GM23338 (cell line): ENCODE results near the gene TFAP2B. TPM values are rescaled to one million over a fixed set of nuclear protein-coding genes. Genes with fewer than 3 reads are reported as not detected.

Experiments used
- ATAC-seq: fragments of 200-7000 bp; cut with Tn5 transposase; 3 replicates; pipeline ENCODE4 v1.9.1; 2020
- DNase-seq: peaks from one replicate; pipeline ENCODE4 v3.0.0-alpha.2; 2015; ENCODE audit warnings: low spot score
- H2AFZ ChIP-seq: fragments of 200-600 bp; sonication (generic); 2 replicates; pipeline ENCODE4 v1.8.0; 2016; ENCODE audit warnings: antibody characterized with exemption, mild to moderate bottlenecking, moderate library complexity
- H3F3A ChIP-seq: fragments of 200-600 bp; sonication (generic); replicated peaks from 2 replicates; pipeline ENCODE4 v1.8.0; 2017; ENCODE audit warnings: antibody characterized with exemption, mixed run types, low read depth
- H3K27ac ChIP-seq: fragments of 200-600 bp; sonication (generic); 2 replicates; pipeline ENCODE4 v1.6.1; 2016; ENCODE audit warnings: low read depth
- H3K27me3 ChIP-seq: fragments of 200-600 bp; sonication (generic); 2 replicates; pipeline ENCODE4 v1.8.0; 2016; ENCODE audit warnings: mild to moderate bottlenecking, mixed run types, moderate library complexity; ENCODE audit not compliant: insufficient read depth
- H3K36me3 ChIP-seq: fragments of 200-600 bp; sonication (generic); 2 replicates; pipeline ENCODE4 v1.8.0; 2016; ENCODE audit warnings: mild to moderate bottlenecking; ENCODE audit not compliant: insufficient read depth
- H3K4me1 ChIP-seq: fragments of 200-600 bp; sonication (generic); 2 replicates; pipeline ENCODE4 v1.8.0; 2016; ENCODE audit warnings: mild to moderate bottlenecking, moderate library complexity; ENCODE audit not compliant: insufficient read depth
- H3K4me2 ChIP-seq: fragments of 200-600 bp; sonication (generic); 2 replicates; pipeline ENCODE4 v1.7.1; 2017; ENCODE audit warnings: mixed run types
- H3K4me3 ChIP-seq: fragments of 200-600 bp; sonication (generic); 2 replicates; pipeline ENCODE4 v1.6.1; 2016; ENCODE audit warnings: mixed run types
- H3K79me2 ChIP-seq: fragments of 200-600 bp; sonication (generic); replicated peaks from 2 replicates; pipeline ENCODE4 v1.8.0; 2017; ENCODE audit warnings: mild to moderate bottlenecking; ENCODE audit not compliant: insufficient read depth
- H3K9me2 ChIP-seq: fragments of 200-600 bp; sonication (generic); 2 replicates; pipeline ENCODE4 v1.8.0; 2017; ENCODE audit not compliant: insufficient read depth
- H4K20me1 ChIP-seq: fragments of 200-600 bp; sonication (generic); replicated peaks from 2 replicates; pipeline ENCODE4 v1.8.0; 2017; ENCODE audit warnings: mild to moderate bottlenecking; ENCODE audit not compliant: insufficient read depth
- H3K27ac Mint-ChIP-seq: 2 replicates; pipeline ENCODE4 v1.8.0; 2020; ENCODE audit warnings: inconsistent platforms, mild to moderate bottlenecking, moderate library complexity, mixed read lengths
- H3K27me3 Mint-ChIP-seq: 3 replicates; pipeline ENCODE4 v1.8.0; 2022; ENCODE audit warnings: low read depth, mild to moderate bottlenecking, moderate library complexity, mixed read lengths, inconsistent platforms; ENCODE audit not compliant: insufficient read depth, poor library complexity
- H3K36me3 Mint-ChIP-seq: 3 replicates; pipeline ENCODE4 v1.8.0; 2021; ENCODE audit warnings: low read depth, mild to moderate bottlenecking, inconsistent platforms, moderate library complexity, mixed read lengths
- H3K4me1 Mint-ChIP-seq: 3 replicates; pipeline ENCODE4 v1.8.0; 2020; ENCODE audit warnings: mild to moderate bottlenecking, inconsistent platforms, mixed read lengths
- H3K4me3 Mint-ChIP-seq: 3 replicates; pipeline ENCODE4 v1.8.0; 2021; ENCODE audit warnings: moderate library complexity, mild to moderate bottlenecking, inconsistent platforms, mixed read lengths
- H3K9me3 Mint-ChIP-seq: 3 replicates; pipeline ENCODE4 v1.8.0; 2020; ENCODE audit warnings: moderate library complexity, mild to moderate bottlenecking, inconsistent platforms, mixed read lengths
- CREB1 ChIP-seq: fragments of 250-450 bp; sonication (Bioruptor Pico); IDR thresholded peaks from 2 replicates; pipeline ENCODE4 v1.5.0; 2020; ENCODE audit warnings: low read depth, mild to moderate bottlenecking, moderate library complexity
- EZH2 ChIP-seq: fragments of 200-600 bp; sonication (generic); IDR thresholded peaks from one replicate; pipeline ENCODE4 v1.8.0; 2017; ENCODE audit warnings: antibody characterized with exemption, mild to moderate bottlenecking, low read depth; ENCODE audit not compliant: unreplicated experiment
- EZH2phosphoT487 ChIP-seq: fragments of 200-600 bp; sonication (generic); IDR thresholded peaks from one replicate; pipeline ENCODE4 v1.8.1; 2018; ENCODE audit warnings: antibody characterized with exemption; ENCODE audit not compliant: unreplicated experiment
- JUNB ChIP-seq: IDR thresholded peaks from one replicate; pipeline ENCODE4 v1.6.1; 2016; ENCODE audit warnings: antibody characterized with exemption; ENCODE audit not compliant: unreplicated experiment
- NANOG ChIP-seq: IDR thresholded peaks from 2 replicates; pipeline ENCODE4 v1.6.1; 2016; ENCODE audit warnings: antibody characterized with exemption, borderline replicate concordance
- POLR2AphosphoS5 ChIP-seq: IDR thresholded peaks from 2 replicates; pipeline ENCODE4 v1.6.1; 2016; ENCODE audit warnings: antibody characterized with exemption, low read depth
- REST ChIP-seq: IDR thresholded peaks from one replicate; pipeline ENCODE4 v1.6.1; 2018; ENCODE audit warnings: antibody characterized with exemption; ENCODE audit not compliant: unreplicated experiment
- STAT1 ChIP-seq: IDR thresholded peaks from one replicate; pipeline ENCODE4 v1.6.1; 2016; ENCODE audit warnings: antibody characterized with exemption; ENCODE audit not compliant: unreplicated experiment
- ZNF114 ChIP-seq: fragments of 250-450 bp; sonication (Bioruptor Pico); IDR thresholded peaks from 2 replicates; pipeline ENCODE4 v1.5.0; 2020; ENCODE audit warnings: mild to moderate bottlenecking, moderate library complexity
- ZNF331 ChIP-seq: fragments of 250-450 bp; sonication (Bioruptor Pico); IDR thresholded peaks from 2 replicates; pipeline ENCODE4 v1.5.0; 2020; ENCODE audit warnings: low read depth, mild to moderate bottlenecking, moderate library complexity
- polyA plus RNA-seq: library from polyadenylated mRNA; unstranded; fragments of >200 nt; fragmentation: Nextera tagmentation; extraction: Ambion mirVana; gene quantifications from 2 replicates; pipeline ENCODE4 v1.2.1, GENCODE V29; 2016
- total RNA-seq: library from RNA; depleted of rRNA; stranded (reverse); fragments of >200 nt; shearing (Covaris generic); gene quantifications from 2 replicates; pipeline ENCODE4 v1.2.3, GENCODE V29; 2014
- TF ChIP-seq, protein P1 (sequence below), 2 experiments: fragments of 200-600 bp in 1 of 2; sonication (generic) in 1 of 2; conservative IDR thresholded peaks; 2 replicates each; pipeline versions ENCODE4 v1.5.1 to v1.6.1; 2016 to 2017; ENCODE audit warnings: antibody characterized with exemption in 2 of 2, low read depth in 2 of 2, mild to moderate bottlenecking in 2 of 2, moderate library complexity in 1 of 2
- TF ChIP-seq, protein P2 (sequence below): fragments of 250-450 bp; sonication (Bioruptor Pico); IDR thresholded peaks from 2 replicates; pipeline ENCODE4 v1.5.0; 2020; ENCODE audit warnings: mild to moderate bottlenecking, moderate library complexity
- TF ChIP-seq, protein P3 (sequence below): IDR thresholded peaks from 2 replicates; pipeline ENCODE4 v1.6.1; 2016; ENCODE audit warnings: antibody characterized with exemption

The TFAP2B gene
- total and polyA plus RNA-seq, 2 experiments from 2014 or later, result not detected

- ATAC-seq (peak; percentile 57), DNase-seq (peak; percentile 97)
- Histone ChIP-seq H3K36me3 (no peaks in the 10 kb centered on the region), H3K79me2 (no peaks in the 10 kb centered on the region), H2AFZ (no peak overlapping the region), H3K9me2 (no peaks in the 10 kb centered on the region), H3K27ac (no peak overlapping the region), H3K4me2 (peak overlapping the region; percentile 87), H3K27me3 (peaks cover 100% of the 10 kb centered on the region), H3F3A (peaks cover 27% of the 10 kb centered on the region), H3K4me3 (peak overlapping the region; percentile 62), H3K4me1 (peaks cover 89% of the 10 kb centered on the region), H4K20me1 (peaks cover 29% of the 10 kb centered on the region)
- Mint-ChIP-seq H3K4me1 (peaks cover 62% of the 10 kb centered on the region), H3K9me3 (no peaks in the 10 kb centered on the region; the same call in 1 of the 3 replicates), H3K27ac (no peak overlapping the region), H3K4me3 (peak overlapping the region; percentile 65), H3K27me3 (peaks cover 98% of the 10 kb centered on the region), H3K36me3 (no peaks in the 10 kb centered on the region)
- no peak for TF ChIP-seq ZNF331
- no peak for TF ChIP-seq EZH2phosphoT487
- TF ChIP-seq, protein P1, sequence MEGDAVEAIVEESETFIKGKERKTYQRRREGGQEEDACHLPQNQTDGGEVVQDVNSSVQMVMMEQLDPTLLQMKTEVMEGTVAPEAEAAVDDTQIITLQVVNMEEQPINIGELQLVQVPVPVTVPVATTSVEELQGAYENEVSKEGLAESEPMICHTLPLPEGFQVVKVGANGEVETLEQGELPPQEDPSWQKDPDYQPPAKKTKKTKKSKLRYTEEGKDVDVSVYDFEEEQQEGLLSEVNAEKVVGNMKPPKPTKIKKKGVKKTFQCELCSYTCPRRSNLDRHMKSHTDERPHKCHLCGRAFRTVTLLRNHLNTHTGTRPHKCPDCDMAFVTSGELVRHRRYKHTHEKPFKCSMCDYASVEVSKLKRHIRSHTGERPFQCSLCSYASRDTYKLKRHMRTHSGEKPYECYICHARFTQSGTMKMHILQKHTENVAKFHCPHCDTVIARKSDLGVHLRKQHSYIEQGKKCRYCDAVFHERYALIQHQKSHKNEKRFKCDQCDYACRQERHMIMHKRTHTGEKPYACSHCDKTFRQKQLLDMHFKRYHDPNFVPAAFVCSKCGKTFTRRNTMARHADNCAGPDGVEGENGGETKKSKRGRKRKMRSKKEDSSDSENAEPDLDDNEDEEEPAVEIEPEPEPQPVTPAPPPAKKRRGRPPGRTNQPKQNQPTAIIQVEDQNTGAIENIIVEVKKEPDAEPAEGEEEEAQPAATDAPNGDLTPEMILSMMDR (conservative IDR thresholded peaks at IDR 0.05; ENCODE audit: low read depth in 2 of 2), result no peak
- no peak for TF ChIP-seq REST
- TF ChIP-seq, protein P2, sequence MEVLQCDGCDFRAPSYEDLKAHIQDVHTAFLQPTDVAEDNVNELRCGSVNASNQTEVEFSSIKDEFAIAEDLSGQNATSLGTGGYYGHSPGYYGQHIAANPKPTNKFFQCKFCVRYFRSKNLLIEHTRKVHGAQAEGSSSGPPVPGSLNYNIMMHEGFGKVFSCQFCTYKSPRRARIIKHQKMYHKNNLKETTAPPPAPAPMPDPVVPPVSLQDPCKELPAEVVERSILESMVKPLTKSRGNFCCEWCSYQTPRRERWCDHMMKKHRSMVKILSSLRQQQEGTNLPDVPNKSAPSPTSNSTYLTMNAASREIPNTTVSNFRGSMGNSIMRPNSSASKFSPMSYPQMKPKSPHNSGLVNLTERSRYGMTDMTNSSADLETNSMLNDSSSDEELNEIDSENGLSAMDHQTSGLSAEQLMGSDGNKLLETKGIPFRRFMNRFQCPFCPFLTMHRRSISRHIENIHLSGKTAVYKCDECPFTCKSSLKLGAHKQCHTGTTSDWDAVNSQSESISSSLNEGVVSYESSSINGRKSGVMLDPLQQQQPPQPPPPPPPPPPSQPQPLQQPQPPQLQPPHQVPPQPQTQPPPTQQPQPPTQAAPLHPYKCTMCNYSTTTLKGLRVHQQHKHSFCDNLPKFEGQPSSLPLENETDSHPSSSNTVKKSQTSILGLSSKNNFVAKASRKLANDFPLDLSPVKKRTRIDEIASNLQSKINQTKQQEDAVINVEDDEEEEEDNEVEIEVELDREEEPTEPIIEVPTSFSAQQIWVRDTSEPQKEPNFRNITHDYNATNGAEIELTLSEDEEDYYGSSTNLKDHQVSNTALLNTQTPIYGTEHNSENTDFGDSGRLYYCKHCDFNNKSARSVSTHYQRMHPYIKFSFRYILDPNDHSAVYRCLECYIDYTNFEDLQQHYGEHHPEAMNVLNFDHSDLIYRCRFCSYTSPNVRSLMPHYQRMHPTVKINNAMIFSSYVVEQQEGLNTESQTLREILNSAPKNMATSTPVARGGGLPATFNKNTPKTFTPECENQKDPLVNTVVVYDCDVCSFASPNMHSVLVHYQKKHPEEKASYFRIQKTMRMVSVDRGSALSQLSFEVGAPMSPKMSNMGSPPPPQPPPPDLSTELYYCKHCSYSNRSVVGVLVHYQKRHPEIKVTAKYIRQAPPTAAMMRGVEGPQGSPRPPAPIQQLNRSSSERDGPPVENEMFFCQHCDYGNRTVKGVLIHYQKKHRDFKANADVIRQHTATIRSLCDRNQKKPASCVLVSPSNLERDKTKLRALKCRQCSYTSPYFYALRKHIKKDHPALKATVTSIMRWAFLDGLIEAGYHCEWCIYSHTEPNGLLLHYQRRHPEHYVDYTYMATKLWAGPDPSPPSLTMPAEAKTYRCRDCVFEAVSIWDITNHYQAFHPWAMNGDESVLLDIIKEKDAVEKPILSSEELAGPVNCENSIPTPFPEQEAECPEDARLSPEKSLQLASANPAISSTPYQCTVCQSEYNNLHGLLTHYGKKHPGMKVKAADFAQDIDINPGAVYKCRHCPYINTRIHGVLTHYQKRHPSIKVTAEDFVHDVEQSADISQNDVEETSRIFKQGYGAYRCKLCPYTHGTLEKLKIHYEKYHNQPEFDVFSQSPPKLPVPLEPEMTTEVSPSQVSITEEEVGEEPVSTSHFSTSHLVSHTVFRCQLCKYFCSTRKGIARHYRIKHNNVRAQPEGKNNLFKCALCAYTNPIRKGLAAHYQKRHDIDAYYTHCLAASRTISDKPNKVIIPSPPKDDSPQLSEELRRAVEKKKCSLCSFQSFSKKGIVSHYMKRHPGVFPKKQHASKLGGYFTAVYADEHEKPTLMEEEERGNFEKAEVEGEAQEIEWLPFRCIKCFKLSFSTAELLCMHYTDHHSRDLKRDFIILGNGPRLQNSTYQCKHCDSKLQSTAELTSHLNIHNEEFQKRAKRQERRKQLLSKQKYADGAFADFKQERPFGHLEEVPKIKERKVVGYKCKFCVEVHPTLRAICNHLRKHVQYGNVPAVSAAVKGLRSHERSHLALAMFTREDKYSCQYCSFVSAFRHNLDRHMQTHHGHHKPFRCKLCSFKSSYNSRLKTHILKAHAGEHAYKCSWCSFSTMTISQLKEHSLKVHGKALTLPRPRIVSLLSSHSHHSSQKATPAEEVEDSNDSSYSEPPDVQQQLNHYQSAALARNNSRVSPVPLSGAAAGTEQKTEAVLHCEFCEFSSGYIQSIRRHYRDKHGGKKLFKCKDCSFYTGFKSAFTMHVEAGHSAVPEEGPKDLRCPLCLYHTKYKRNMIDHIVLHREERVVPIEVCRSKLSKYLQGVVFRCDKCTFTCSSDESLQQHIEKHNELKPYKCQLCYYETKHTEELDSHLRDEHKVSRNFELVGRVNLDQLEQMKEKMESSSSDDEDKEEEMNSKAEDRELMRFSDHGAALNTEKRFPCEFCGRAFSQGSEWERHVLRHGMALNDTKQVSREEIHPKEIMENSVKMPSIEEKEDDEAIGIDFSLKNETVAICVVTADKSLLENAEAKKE (CRISPR knock-in tag), result no peak
- no peak for TF ChIP-seq STAT1
- no peak for TF ChIP-seq POLR2AphosphoS5
- no peak for TF ChIP-seq CREB1
- TF ChIP-seq NANOG, result no peak
- no peak for TF ChIP-seq EZH2
- TF ChIP-seq, protein P3, sequence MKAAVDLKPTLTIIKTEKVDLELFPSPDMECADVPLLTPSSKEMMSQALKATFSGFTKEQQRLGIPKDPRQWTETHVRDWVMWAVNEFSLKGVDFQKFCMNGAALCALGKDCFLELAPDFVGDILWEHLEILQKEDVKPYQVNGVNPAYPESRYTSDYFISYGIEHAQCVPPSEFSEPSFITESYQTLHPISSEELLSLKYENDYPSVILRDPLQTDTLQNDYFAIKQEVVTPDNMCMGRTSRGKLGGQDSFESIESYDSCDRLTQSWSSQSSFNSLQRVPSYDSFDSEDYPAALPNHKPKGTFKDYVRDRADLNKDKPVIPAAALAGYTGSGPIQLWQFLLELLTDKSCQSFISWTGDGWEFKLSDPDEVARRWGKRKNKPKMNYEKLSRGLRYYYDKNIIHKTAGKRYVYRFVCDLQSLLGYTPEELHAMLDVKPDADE, result no peak
- TF ChIP-seq JUNB, result no peak
- no peak for TF ChIP-seq ZNF114 (CRISPR knock-in tag)
These were observed 25.2 kb downstream of the TFAP2B start for GRCh38 chr6:50843842-50844241.
